22Rv1 (cell line): ENCODE measurements around the gene IRF1.

Source experiments
- ZFX ChIP-seq: fragments of 450-650 bp; IDR thresholded peaks from 2 replicates; pipeline ENCODE4 v1.6.1; 2017; ENCODE audit warnings: antibody characterized with exemption, borderline replicate concordance
- TF ChIP-seq, protein P1 (sequence below): fragments of 450-650 bp; IDR thresholded peaks from 2 replicates; pipeline ENCODE4 v1.5.1; 2017; ENCODE audit warnings: mild to moderate bottlenecking

DNA sequence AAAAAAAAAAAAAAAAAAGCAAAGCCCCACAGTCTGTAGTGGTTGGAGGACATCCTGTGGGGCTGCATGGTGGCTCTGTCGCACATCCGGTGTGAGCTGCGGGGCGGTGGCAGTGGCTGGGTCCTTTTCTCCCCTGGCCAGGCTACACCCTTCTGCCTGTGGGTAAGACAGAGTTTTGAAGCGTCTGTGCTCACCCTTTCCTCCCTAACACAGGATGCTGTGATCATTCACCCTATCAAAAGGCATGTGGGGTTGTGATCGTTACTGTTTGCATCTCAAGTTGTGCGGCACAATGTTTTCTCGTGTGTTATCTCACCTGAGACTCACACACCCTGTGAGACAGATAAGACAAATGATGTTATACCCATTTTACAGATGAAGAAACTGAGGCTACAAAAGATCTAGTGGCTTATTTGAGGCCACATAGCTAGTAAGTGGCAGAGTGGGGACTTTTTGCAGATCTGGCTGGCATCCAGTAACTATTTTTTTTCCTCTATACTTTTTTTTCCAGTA is 17.5 kb downstream of the IRF1 start:
- TF ChIP-seq, protein P1, sequence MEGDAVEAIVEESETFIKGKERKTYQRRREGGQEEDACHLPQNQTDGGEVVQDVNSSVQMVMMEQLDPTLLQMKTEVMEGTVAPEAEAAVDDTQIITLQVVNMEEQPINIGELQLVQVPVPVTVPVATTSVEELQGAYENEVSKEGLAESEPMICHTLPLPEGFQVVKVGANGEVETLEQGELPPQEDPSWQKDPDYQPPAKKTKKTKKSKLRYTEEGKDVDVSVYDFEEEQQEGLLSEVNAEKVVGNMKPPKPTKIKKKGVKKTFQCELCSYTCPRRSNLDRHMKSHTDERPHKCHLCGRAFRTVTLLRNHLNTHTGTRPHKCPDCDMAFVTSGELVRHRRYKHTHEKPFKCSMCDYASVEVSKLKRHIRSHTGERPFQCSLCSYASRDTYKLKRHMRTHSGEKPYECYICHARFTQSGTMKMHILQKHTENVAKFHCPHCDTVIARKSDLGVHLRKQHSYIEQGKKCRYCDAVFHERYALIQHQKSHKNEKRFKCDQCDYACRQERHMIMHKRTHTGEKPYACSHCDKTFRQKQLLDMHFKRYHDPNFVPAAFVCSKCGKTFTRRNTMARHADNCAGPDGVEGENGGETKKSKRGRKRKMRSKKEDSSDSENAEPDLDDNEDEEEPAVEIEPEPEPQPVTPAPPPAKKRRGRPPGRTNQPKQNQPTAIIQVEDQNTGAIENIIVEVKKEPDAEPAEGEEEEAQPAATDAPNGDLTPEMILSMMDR, result no peak
- no peak for TF ChIP-seq ZFX
